HUES48 (cell line): ENCODE results near the gene EP300.

Experiments used
- H3K27ac ChIP-seq: one replicate; pipeline ENCODE4 v1.7.0; 2013; ENCODE audit warnings: low read depth, low read length, inconsistent platforms
- H3K27me3 ChIP-seq: 2 replicates; pipeline ENCODE4 v1.6.1; 2013; ENCODE audit warnings: mild to moderate bottlenecking, low read length; ENCODE audit not compliant: control insufficient read depth, insufficient read depth
- H3K36me3 ChIP-seq: 2 replicates; pipeline ENCODE4 v1.6.1; 2013; ENCODE audit warnings: low read length; ENCODE audit not compliant: control insufficient read depth, insufficient read depth
- H3K4me1 ChIP-seq: 2 replicates; pipeline ENCODE4 v1.6.1; 2013; ENCODE audit warnings: mild to moderate bottlenecking, low read length; ENCODE audit not compliant: control insufficient read depth, insufficient read depth
- H3K4me3 ChIP-seq: 2 replicates; pipeline ENCODE4 v1.5.1; 2013; ENCODE audit warnings: mild to moderate bottlenecking, low read depth, low read length
- H3K9ac ChIP-seq: 2 replicates; pipeline ENCODE4 v1.6.1; 2013; ENCODE audit warnings: mild to moderate bottlenecking, low read depth, low read length, moderate library complexity
- H3K9me3 ChIP-seq: 2 replicates; pipeline ENCODE4 v1.6.1; 2013; ENCODE audit warnings: low read length; ENCODE audit not compliant: control insufficient read depth, insufficient read depth

The EP300 gene

DNA sequence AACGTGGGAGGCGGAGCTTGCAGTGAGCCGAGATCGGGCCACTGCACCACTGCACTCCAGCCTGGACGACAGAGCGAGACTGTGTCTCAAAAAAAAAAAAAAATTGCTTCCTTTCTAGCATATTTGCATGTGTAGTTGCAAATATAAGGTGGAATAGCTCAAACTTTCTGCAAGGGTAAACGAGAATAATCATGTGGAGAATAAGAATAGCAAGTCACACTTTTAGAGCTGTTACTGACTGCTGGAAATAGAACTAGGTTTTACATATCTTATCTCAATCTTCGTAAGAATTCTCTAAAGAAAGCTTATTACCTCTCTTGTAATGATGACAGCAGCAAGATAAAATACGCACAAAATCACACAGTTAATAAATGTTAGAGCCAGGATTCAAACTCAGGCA lies 114.3 kb downstream of the EP300 start:
- no peaks in the 10 kb centered on the region for H3K27me3 ChIP-seq
- no peak overlapping the region for H3K9ac ChIP-seq
- H3K27ac ChIP-seq, result no peak overlapping the region
- no peaks in the 10 kb centered on the region for H3K9me3 ChIP-seq
- no peaks in the 10 kb centered on the region for H3K4me1 ChIP-seq
- H3K36me3 ChIP-seq, result peaks cover 15% of the 10 kb centered on the region
- H3K4me3 ChIP-seq, result no peak overlapping the region

GRCh38 chr22:41215409-41215808 lies 123.0 kb downstream of the EP300 start:
- Histone ChIP-seq H3K4me3 (no peak overlapping the region), H3K4me1 (peaks cover 13% of the 10 kb centered on the region; the same call in 1 of the 2 replicates), H3K36me3 (peaks cover 62% of the 10 kb centered on the region)

GRCh38 chr22:41215926-41216325 lies 123.5 kb downstream of the EP300 start:
- Histone ChIP-seq H3K4me3 (no peak overlapping the region), H3K4me1 (peaks cover 13% of the 10 kb centered on the region; the same call in 1 of the 2 replicates), H3K27ac (no peak overlapping the region), H3K27me3 (no peaks in the 10 kb centered on the region), H3K9ac (no peak overlapping the region), H3K9me3 (peaks cover 2% of the 10 kb centered on the region; the same call in 1 of the 2 replicates), H3K36me3 (peaks cover 63% of the 10 kb centered on the region)

More at GRCh38 chr22:41215409-41215808, 123.0 kb downstream of the EP300 start:
- H3K9ac ChIP-seq, result no peak overlapping the region
- H3K27ac ChIP-seq, result no peak overlapping the region
- H3K27me3 ChIP-seq, result no peaks in the 10 kb centered on the region
- peaks cover 2% of the 10 kb centered on the region; the same call in 1 of the 2 replicates for H3K9me3 ChIP-seq

GRCh38 chr22:41216984-41217383 lies 124.6 kb downstream of the EP300 start:
- H3K9ac ChIP-seq, result no peak overlapping the region
- no peak overlapping the region for H3K4me3 ChIP-seq
- H3K4me1 ChIP-seq, result peaks cover 13% of the 10 kb centered on the region; the same call in 1 of the 2 replicates
- no peaks in the 10 kb centered on the region for H3K27me3 ChIP-seq
- H3K27ac ChIP-seq, result peak overlapping the region; percentile 65
- peaks cover 2% of the 10 kb centered on the region; the same call in 1 of the 2 replicates for H3K9me3 ChIP-seq
- H3K36me3 ChIP-seq, result peaks cover 67% of the 10 kb centered on the region

DNA sequence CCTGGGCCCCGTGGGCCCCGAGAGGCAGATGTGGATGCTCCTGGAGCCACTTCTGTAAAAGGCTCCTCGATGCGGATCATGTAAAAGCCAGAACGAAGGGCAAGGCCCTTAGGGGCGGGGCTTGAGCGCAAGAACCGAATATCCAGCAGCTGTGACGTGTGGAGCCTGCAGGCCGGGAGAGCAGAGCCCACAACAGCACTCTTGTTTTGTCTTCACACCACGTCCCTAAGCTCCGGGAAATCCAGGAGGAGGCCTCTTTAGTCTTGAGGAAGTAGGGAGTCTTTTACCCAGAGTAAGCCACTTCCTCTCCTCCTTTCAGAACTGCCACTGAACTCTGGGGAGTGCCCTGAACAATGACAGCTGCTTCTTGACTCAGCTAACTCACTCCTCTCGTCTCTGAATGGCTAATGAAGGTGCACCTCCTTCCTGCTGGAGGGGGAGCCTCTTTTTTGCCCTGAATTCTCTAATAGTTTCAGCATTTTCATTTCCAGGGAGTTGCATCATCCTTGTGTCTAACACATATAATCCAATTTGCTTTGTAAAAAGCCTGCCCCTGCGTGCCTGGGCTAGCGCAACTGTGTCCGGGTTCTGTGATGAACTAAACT lies 125.3 kb downstream of the EP300 start:
- H3K4me1 ChIP-seq, result peaks cover 13% of the 10 kb centered on the region; the same call in 1 of the 2 replicates
- peak overlapping the region; percentile 65 for H3K27ac ChIP-seq
- H3K4me3 ChIP-seq, result no peak overlapping the region
- H3K9me3 ChIP-seq, result peaks cover 2% of the 10 kb centered on the region; the same call in 1 of the 2 replicates
- H3K27me3 ChIP-seq, result no peaks in the 10 kb centered on the region
- H3K9ac ChIP-seq, result no peak overlapping the region
- peaks cover 69% of the 10 kb centered on the region for H3K36me3 ChIP-seq

- H3K4me1 ChIP-seq, result no peaks in the 10 kb centered on the region
- H3K4me3 ChIP-seq, result no peak overlapping the region
- peaks cover 82% of the 10 kb centered on the region for H3K36me3 ChIP-seq
- H3K27me3 ChIP-seq, result no peaks in the 10 kb centered on the region
- no peak overlapping the region for H3K9ac ChIP-seq
- no peak overlapping the region for H3K27ac ChIP-seq
- no peaks in the 10 kb centered on the region for H3K9me3 ChIP-seq
Observed at GRCh38 chr22:41222846-41223507, 130.6 kb downstream of the EP300 start.

GRCh38 chr22:41223535-41223934 lies 131.1 kb downstream of the EP300 start:
- H3K9ac ChIP-seq, result no peak overlapping the region
- H3K27me3 ChIP-seq, result no peaks in the 10 kb centered on the region
- H3K9me3 ChIP-seq, result no peaks in the 10 kb centered on the region
- H3K27ac ChIP-seq, result no peak overlapping the region
- H3K4me1 ChIP-seq, result no peaks in the 10 kb centered on the region
- peaks cover 82% of the 10 kb centered on the region for H3K36me3 ChIP-seq
- no peak overlapping the region for H3K4me3 ChIP-seq

DNA sequence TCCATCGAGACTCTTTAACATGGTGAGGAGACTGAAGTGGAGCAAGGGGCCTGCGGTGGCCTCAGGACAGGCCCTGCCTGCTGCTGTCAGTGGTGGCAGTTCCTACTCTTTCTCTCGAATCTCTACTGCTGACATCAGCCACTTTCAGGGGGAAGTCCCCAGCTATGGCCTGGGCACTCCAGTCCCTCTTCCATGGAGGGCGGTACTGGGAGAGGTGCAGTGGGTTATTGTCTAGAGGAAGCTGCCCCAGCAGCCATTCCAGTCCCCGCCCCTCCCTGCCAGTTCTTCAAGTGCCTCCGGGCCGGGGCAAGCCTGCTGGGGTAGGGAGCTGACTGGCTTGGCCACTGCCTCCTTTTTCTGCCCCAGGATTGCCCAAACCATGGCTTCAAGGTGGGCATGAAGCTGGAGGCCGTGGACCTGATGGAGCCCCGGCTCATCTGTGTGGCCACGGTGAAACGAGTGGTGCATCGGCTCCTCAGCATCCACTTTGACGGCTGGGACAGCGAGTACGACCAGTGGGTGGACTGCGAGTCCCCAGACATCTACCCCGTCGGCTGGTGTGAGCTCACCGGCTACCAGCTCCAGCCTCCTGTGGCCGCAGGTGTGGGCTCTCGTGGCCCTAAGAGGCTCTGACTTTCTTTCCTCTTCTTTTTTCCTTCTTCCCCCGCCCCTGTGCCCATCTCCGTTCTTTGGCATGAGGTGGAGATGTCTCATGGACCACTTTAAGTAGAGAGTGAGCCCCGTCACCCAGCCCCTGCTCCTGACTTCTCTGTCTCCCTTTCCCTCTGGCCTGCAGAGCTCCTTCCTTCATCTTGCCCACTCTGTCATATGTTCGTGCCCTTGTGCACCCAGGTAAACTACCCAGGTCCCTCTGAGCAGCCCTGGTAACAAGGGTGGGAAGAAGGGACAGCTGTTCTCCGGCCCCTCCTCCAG lies 134.6 kb downstream of the EP300 start:
- Histone ChIP-seq H3K27ac (no peak overlapping the region), H3K36me3 (peaks cover 74% of the 10 kb centered on the region), H3K9ac (no peak overlapping the region), H3K27me3 (no peaks in the 10 kb centered on the region), H3K4me3 (no peak overlapping the region), H3K9me3 (no peaks in the 10 kb centered on the region), H3K4me1 (no peaks in the 10 kb centered on the region)

GRCh38 chr22:41229215-41229614 lies 136.8 kb downstream of the EP300 start:
- H3K9me3 ChIP-seq, result no peaks in the 10 kb centered on the region
- H3K36me3 ChIP-seq, result peaks cover 51% of the 10 kb centered on the region
- H3K4me3 ChIP-seq, result no peak overlapping the region
- no peaks in the 10 kb centered on the region for H3K27me3 ChIP-seq
- no peak overlapping the region for H3K27ac ChIP-seq
- H3K9ac ChIP-seq, result no peak overlapping the region
- H3K4me1 ChIP-seq, result no peaks in the 10 kb centered on the region
